ENCODE data around the gene FCHSD1. TPM values are rescaled to one million over a fixed set of nuclear protein-coding genes. Genes with fewer than 3 reads are reported as not detected.

Gene FCHSD1
- total RNA-seq, 1 experiment from 2014 or later = 41.4 TPM

DNA sequence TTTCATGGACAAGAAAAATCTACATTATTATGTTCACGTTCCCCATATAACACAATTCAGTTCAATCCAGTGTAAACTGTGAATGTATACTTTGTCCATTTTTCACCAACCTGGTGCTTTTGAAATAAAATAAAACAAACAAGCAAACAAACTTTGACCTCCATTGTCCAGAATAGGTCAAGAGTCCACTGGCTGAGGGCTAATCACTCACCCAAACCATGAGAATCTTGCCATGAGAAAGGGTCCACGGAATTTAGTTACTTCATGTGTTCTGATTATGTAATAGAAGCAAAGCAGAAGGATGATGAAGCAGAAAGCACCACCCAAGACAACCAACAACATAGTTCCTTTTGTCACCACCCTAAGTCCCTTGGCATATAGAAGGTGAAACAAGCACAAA is 61.1 kb downstream of the FCHSD1 start:
- Mint-ChIP-seq H3K4me1 (ENCODE audit: low read depth, unreplicated experiment) (peaks cover 20% of the 10 kb centered on the region), H3K9me3 (ENCODE audit: low read depth, unreplicated experiment) (no peaks in the 10 kb centered on the region), H3K4me3 (ENCODE audit: low read depth, unreplicated experiment) (no peak overlapping the region), H3K27ac (ENCODE audit: unreplicated experiment) (no peak overlapping the region), H3K36me3 (ENCODE audit: insufficient read depth, unreplicated experiment) (peaks cover 27% of the 10 kb centered on the region), H3K27me3 (ENCODE audit: unreplicated experiment) (no peaks in the 10 kb centered on the region)
- no peak for DNase-seq
- BruUV-seq (replicated peaks) = no TSS peak
- CTCF ChIA-PET = interaction anchor here (0.7 kb wide), 1 partner anchor 28 kb away, joined by 3 read pairs; no protein-coding TSS in a partner anchor
- TF ChIP-seq, protein P1, sequence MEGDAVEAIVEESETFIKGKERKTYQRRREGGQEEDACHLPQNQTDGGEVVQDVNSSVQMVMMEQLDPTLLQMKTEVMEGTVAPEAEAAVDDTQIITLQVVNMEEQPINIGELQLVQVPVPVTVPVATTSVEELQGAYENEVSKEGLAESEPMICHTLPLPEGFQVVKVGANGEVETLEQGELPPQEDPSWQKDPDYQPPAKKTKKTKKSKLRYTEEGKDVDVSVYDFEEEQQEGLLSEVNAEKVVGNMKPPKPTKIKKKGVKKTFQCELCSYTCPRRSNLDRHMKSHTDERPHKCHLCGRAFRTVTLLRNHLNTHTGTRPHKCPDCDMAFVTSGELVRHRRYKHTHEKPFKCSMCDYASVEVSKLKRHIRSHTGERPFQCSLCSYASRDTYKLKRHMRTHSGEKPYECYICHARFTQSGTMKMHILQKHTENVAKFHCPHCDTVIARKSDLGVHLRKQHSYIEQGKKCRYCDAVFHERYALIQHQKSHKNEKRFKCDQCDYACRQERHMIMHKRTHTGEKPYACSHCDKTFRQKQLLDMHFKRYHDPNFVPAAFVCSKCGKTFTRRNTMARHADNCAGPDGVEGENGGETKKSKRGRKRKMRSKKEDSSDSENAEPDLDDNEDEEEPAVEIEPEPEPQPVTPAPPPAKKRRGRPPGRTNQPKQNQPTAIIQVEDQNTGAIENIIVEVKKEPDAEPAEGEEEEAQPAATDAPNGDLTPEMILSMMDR (IDR thresholded peaks at IDR 0.05; ENCODE audit: unreplicated experiment) = no peak
- intact Hi-C loops (cut with micrococcal nuclease; ENCODE audit: unreplicated experiment) = no loop called here

Other genes starting within 250 kb of the FCHSD1 start
- 16.0 and 18.1 TPM in 2 replicates for gene PCDHGA9, start 248.6 kb downstream of the FCHSD1 start, total RNA-seq (2022)
- gene PCDHGB6, start 243.4 kb downstream of the FCHSD1 start, total RNA-seq (2022) = 9.6 and 13.4 TPM in 2 replicates
- gene PCDHGA10, start 238.4 kb downstream of the FCHSD1 start, total RNA-seq (2022) = 2.6 and 3.7 TPM in 2 replicates
- gene PCDHGB7, start 233.7 kb downstream of the FCHSD1 start, total RNA-seq (2022) = 9.8 and 13.6 TPM in 2 replicates
- 2.3 and 2.8 TPM in 2 replicates for gene PCDHGA11, start 230.4 kb downstream of the FCHSD1 start, total RNA-seq (2022)
- 2.1 and 2.9 TPM in 2 replicates for gene PCDHGA12, start 220.9 kb downstream of the FCHSD1 start, total RNA-seq (2022)
- gene PCDHGC3, start 175.5 kb downstream of the FCHSD1 start, total RNA-seq (2022) = 49.4 and 73.0 TPM in 2 replicates
- 1.2 and 2.2 TPM in 2 replicates for gene PCDHGC4, start 166.4 kb downstream of the FCHSD1 start, total RNA-seq (2022)
- 1.5 and 2.1 TPM in 2 replicates for gene PCDHGC5, start 162.3 kb downstream of the FCHSD1 start, total RNA-seq (2022)
- 176 and 219 TPM in 2 replicates for gene DIAPH1, start 32.4 kb downstream of the FCHSD1 start, total RNA-seq (2022)
- gene HDAC3, start 14.6 kb downstream of the FCHSD1 start, total RNA-seq (2022) = 96.3 and 102 TPM in 2 replicates
- gene RELL2, start 14.4 kb downstream of the FCHSD1 start, total RNA-seq (2022) = 12.5 and 12.6 TPM in 2 replicates
- 17.5 and 22.8 TPM in 2 replicates for gene ARAP3, start 30.8 kb upstream of the FCHSD1 start, total RNA-seq (2022)
- gene PCDH1, start 227.0 kb upstream of the FCHSD1 start, total RNA-seq (2022) = 146 and 167 TPM in 2 replicates